H9 (cell line): ENCODE results near the gene PDZK1IP1. TPM values are rescaled to one million over a fixed set of nuclear protein-coding genes. Genes with fewer than 3 reads are reported as not detected.

Source experiments
- DNase-seq: peaks from one replicate; pipeline ENCODE4 v3.0.0-alpha.2; 2017
- H2AFZ ChIP-seq: one replicate; pipeline ENCODE4 v1.6.1; 2013; ENCODE audit warnings: mild to moderate bottlenecking, low read length, control low read depth, moderate library complexity
- H2AK5ac ChIP-seq: 2 replicates; pipeline ENCODE4 v1.6.1; 2013; ENCODE audit warnings: low read length, control low read depth, mixed read lengths; ENCODE audit not compliant: insufficient read length
- H2BK120ac ChIP-seq: one replicate; pipeline ENCODE4 v1.6.1; 2013; ENCODE audit warnings: low read depth, mild to moderate bottlenecking, low read length, control low read depth, inconsistent platforms; ENCODE audit not compliant: poor library complexity, severe bottlenecking
- H2BK12ac ChIP-seq: 2 replicates; pipeline ENCODE4 v1.6.1; 2013; ENCODE audit warnings: low read length, control low read depth, mixed read lengths, low read depth; ENCODE audit not compliant: insufficient read length
- H2BK15ac ChIP-seq: 2 replicates; pipeline ENCODE4 v1.6.1; 2013; ENCODE audit warnings: low read depth, low read length, control low read depth
- H2BK20ac ChIP-seq: one replicate; pipeline ENCODE4 v1.6.1; 2013; ENCODE audit warnings: low read depth, mild to moderate bottlenecking, low read length, control low read depth, inconsistent platforms; ENCODE audit not compliant: poor library complexity, severe bottlenecking
- H2BK5ac ChIP-seq: 2 replicates; pipeline ENCODE4 v1.6.1; 2013; ENCODE audit warnings: low read length, control low read depth, mixed read lengths; ENCODE audit not compliant: insufficient read length
- H3K14ac ChIP-seq: 2 replicates; pipeline ENCODE4 v1.6.1; 2013; ENCODE audit warnings: low read length, control low read depth; ENCODE audit not compliant: insufficient read depth
- H3K18ac ChIP-seq: 2 replicates; pipeline ENCODE4 v1.6.1; 2013; ENCODE audit warnings: low read depth, mild to moderate bottlenecking, mixed read lengths, low read length, control low read depth; ENCODE audit not compliant: insufficient read length
- H3K23ac ChIP-seq: 2 replicates; pipeline ENCODE4 v1.6.1; 2013; ENCODE audit warnings: low read length, control low read depth, mixed read lengths, low read depth; ENCODE audit not compliant: insufficient read length
- H3K23me2 ChIP-seq: 2 replicates; pipeline ENCODE4 v1.6.1; 2013; ENCODE audit warnings: low read depth, mild to moderate bottlenecking, mixed read lengths, low read length, control low read depth; ENCODE audit not compliant: insufficient read length, poor library complexity, severe bottlenecking
- H3K27ac ChIP-seq: 2 replicates; pipeline ENCODE4 v1.5.1; 2013; ENCODE audit warnings: low read length, control low read depth, mixed read lengths, low read depth; ENCODE audit not compliant: insufficient read length
- H3K27me3 ChIP-seq: 2 replicates; pipeline ENCODE4 v1.6.1; 2013; ENCODE audit warnings: low read length, control low read depth, inconsistent platforms; ENCODE audit not compliant: insufficient read depth
- H3K4ac ChIP-seq: 2 replicates; pipeline ENCODE4 v1.6.1; 2013; ENCODE audit warnings: low read depth, mild to moderate bottlenecking, control low read depth, inconsistent platforms, low read length, moderate library complexity
- H3K4me1 ChIP-seq: 2 replicates; pipeline ENCODE4 v1.6.1; 2013; ENCODE audit warnings: low read length, control low read depth, inconsistent platforms; ENCODE audit not compliant: insufficient read depth
- H3K4me2 ChIP-seq: 2 replicates; pipeline ENCODE4 v1.6.1; 2013; ENCODE audit warnings: low read length, control low read depth, mixed read lengths; ENCODE audit not compliant: insufficient read length, insufficient read depth
- H3K56ac ChIP-seq: 2 replicates; pipeline ENCODE4 v1.6.1; 2013; ENCODE audit warnings: low read depth, mild to moderate bottlenecking, mixed read lengths, low read length, control low read depth; ENCODE audit not compliant: insufficient read length
- H3K79me1 ChIP-seq: 2 replicates; pipeline ENCODE4 v1.6.1; 2013; ENCODE audit warnings: low read depth, mild to moderate bottlenecking, moderate library complexity, low read length, control low read depth, inconsistent platforms; ENCODE audit not compliant: insufficient read depth, poor library complexity, severe bottlenecking
- H3K79me2 ChIP-seq: 2 replicates; pipeline ENCODE4 v1.6.1; 2013; ENCODE audit warnings: low read length, control low read depth, inconsistent platforms; ENCODE audit not compliant: insufficient read depth
- H3K9ac ChIP-seq: 2 replicates; pipeline ENCODE4 v1.6.1; 2013; ENCODE audit warnings: low read length, control low read depth, mixed read lengths; ENCODE audit not compliant: insufficient read length; ENCODE audit errors: extremely low read depth
- H3K9me3 ChIP-seq: one replicate; pipeline ENCODE4 v1.6.1; 2013; ENCODE audit warnings: low read depth, low read length, inconsistent platforms; ENCODE audit not compliant: control insufficient read depth
- H3T11ph ChIP-seq: one replicate; pipeline ENCODE4 v1.6.1; 2013; ENCODE audit warnings: mild to moderate bottlenecking, low read length, control low read depth, inconsistent platforms
- H4K20me1 ChIP-seq: one replicate; pipeline ENCODE4 v1.6.1; 2013; ENCODE audit not compliant: control insufficient read depth, insufficient read length, insufficient read depth
- H4K5ac ChIP-seq: 2 replicates; pipeline ENCODE4 v1.6.1; 2013; ENCODE audit warnings: low read depth, mild to moderate bottlenecking, mixed read lengths, low read length, control low read depth; ENCODE audit not compliant: insufficient read length
- H4K8ac ChIP-seq: replicated peaks from 2 replicates; pipeline ENCODE4 v1.6.1; 2013; ENCODE audit warnings: low read length, control low read depth, mixed read lengths, low read depth; ENCODE audit not compliant: insufficient read length
- H4K91ac ChIP-seq: 2 replicates; pipeline ENCODE4 v1.6.1; 2013; ENCODE audit warnings: low read depth, mild to moderate bottlenecking, moderate library complexity, mixed read lengths, low read length, control low read depth; ENCODE audit not compliant: insufficient read length
- H3K27ac Mint-ChIP-seq, 3 experiments: 2 replicates in 2 of 3; 3 replicates in 1 of 3; pipeline ENCODE4 v1.8.0; 2020 to 2021; ENCODE audit warnings: mixed read lengths in 3 of 3, mild to moderate bottlenecking in 1 of 3, moderate library complexity in 1 of 3
- H3K27me3 Mint-ChIP-seq: 2 replicates; pipeline ENCODE4 v1.8.0; 2021; ENCODE audit warnings: low read depth, mild to moderate bottlenecking, moderate library complexity, mixed read lengths
- H3K36me3 Mint-ChIP-seq, 3 experiments: 2 replicates in 2 of 3; 3 replicates in 1 of 3; pipeline ENCODE4 v1.8.0; 2020 to 2021; ENCODE audit warnings: low read depth in 3 of 3, mixed read lengths in 3 of 3; ENCODE audit not compliant: insufficient read depth in 1 of 3
- H3K4me1 Mint-ChIP-seq, 2 experiments: 2 replicates each; pipeline ENCODE4 v1.8.0; 2020; ENCODE audit warnings: mixed read lengths in 2 of 2
- H3K4me3 Mint-ChIP-seq, 2 experiments: 2 replicates in 1 of 2; 3 replicates in 1 of 2; pipeline ENCODE4 v1.8.0; 2020 to 2021; ENCODE audit warnings: mild to moderate bottlenecking in 2 of 2, mixed read lengths in 2 of 2, moderate library complexity in 1 of 2
- H3K9me3 Mint-ChIP-seq, 2 experiments: 2 replicates in 1 of 2; 3 replicates in 1 of 2; pipeline ENCODE4 v1.8.0; 2020; ENCODE audit warnings: mild to moderate bottlenecking in 2 of 2, mixed read lengths in 2 of 2, moderate library complexity in 1 of 2
- CTCF ChIP-seq: fragments of 200-600 bp; sonication (generic); conservative IDR thresholded peaks from 3 replicates; pipeline ENCODE4 v1.8.0; 2021; ENCODE audit warnings: antibody characterized with exemption, mild to moderate bottlenecking
- WGBS: extraction: QIAGEN DNeasy Blood & Tissue Kit; methylation state at CpG from one replicate; pipeline ENCODE4 v1.1.7; 2013; ENCODE audit warnings: missing lambda C conversion rate, low lambda C conversion rate, mixed read lengths; ENCODE audit not compliant: insufficient read length; ENCODE audit errors: extremely low coverage; 5-methylcytosine and 5-hydroxymethylcytosine counted together
- total RNA-seq: library from RNA; stranded (reverse); gene quantifications from 2 replicates; pipeline ENCODE4 v1.2.1, GENCODE V29; 2021

PDZK1IP1 gene
- total RNA-seq, 1 experiment from 2014 or later = not detected

GRCh38 chr1:47228644-47229030 lies 38.8 kb upstream of the PDZK1IP1 start:
- peaks cover 81% of the 10 kb centered on the region for H3K27me3 Mint-ChIP-seq
- Histone ChIP-seq H3K9ac (no peak overlapping the region), H2BK5ac (no peak overlapping the region), H3K4me2 (peak overlapping the region; percentile 65), H3K18ac (no peak overlapping the region), H4K91ac (no peak overlapping the region), H4K20me1 (peaks cover 2% of the 10 kb centered on the region), H2BK20ac (no peak overlapping the region), H3K23ac (no peak overlapping the region), H3K14ac (no peak overlapping the region), H3K23me2 (peaks cover 18% of the 10 kb centered on the region), H2BK15ac (no peak overlapping the region), H3K27me3 (peaks cover 96% of the 10 kb centered on the region), H2AK5ac (no peak overlapping the region), H4K8ac (no peak overlapping the region), H3K4me1 (no peaks in the 10 kb centered on the region; the same call in 1 of the 2 replicates), H4K5ac (no peak overlapping the region), H3K79me1 (no peaks in the 10 kb centered on the region), H2AFZ (no peak overlapping the region), H2BK12ac (no peak overlapping the region), H3K56ac (no peak overlapping the region), H3K9me3 (no peaks in the 10 kb centered on the region), H3T11ph (no peak overlapping the region), H3K4ac (no peak overlapping the region), H3K79me2 (no peaks in the 10 kb centered on the region), H3K27ac (no peak overlapping the region), H2BK120ac (no peak overlapping the region)
- H3K4me3 Mint-ChIP-seq = peak overlapping the region in 1 of 2 experiments; percentile 79; a peak in 1 of 5 replicates
- H3K9me3 Mint-ChIP-seq = peaks cover 0 to 7% of the 10 kb centered on the region in 2 experiments; a peak in 2 of 5 replicates
- no peak for DNase-seq
- H3K27ac Mint-ChIP-seq = no peak overlapping the region
- peaks cover 0 to 3% (median 0%) of the 10 kb centered on the region in 3 experiments; a peak in 2 of 7 replicates for H3K36me3 Mint-ChIP-seq
- no peak for TF ChIP-seq CTCF
- H3K4me1 Mint-ChIP-seq = peaks cover 35 to 54% of the 10 kb centered on the region in 2 experiments
- WGBS = no CpG with 5 or more reads among the region's 12 CpGs
